Neural progenitor cell (in vitro differentiated cells): ENCODE data around the gene USP35. TPM values are rescaled to one million over a fixed set of nuclear protein-coding genes. Genes with fewer than 3 reads are reported as not detected.

ENCODE experiments used
- DNase-seq: peaks from one replicate; pipeline ENCODE4 v3.0.0-alpha.2; 2016; ENCODE audit warnings: low spot score
- H2AFZ ChIP-seq: fragments of 200-600 bp; sonication (generic); replicated peaks from 2 replicates; pipeline ENCODE4 v1.6.1; 2016; ENCODE audit warnings: antibody characterized with exemption
- H3F3A ChIP-seq: fragments of 200-600 bp; sonication (generic); 2 replicates; pipeline ENCODE4 v1.6.1; 2016; ENCODE audit warnings: antibody characterized with exemption, low read depth
- H3K27ac ChIP-seq: fragments of 200-600 bp; sonication (generic); 2 replicates; pipeline ENCODE4 v1.5.1; 2016; ENCODE audit warnings: mild to moderate bottlenecking
- H3K27me3 ChIP-seq: fragments of 200-600 bp; sonication (generic); 2 replicates; pipeline ENCODE4 v1.6.1; 2016; ENCODE audit warnings: mild to moderate bottlenecking, moderate library complexity
- H3K36me3 ChIP-seq: fragments of 200-600 bp; sonication (generic); 2 replicates; pipeline ENCODE4 v1.5.1; 2016
- H3K4me1 ChIP-seq: fragments of 200-600 bp; sonication (generic); 2 replicates; pipeline ENCODE4 v1.6.1; 2016; ENCODE audit warnings: mixed run types
- H3K4me2 ChIP-seq: fragments of 200-600 bp; sonication (generic); 2 replicates; pipeline ENCODE4 v1.6.1; 2016
- H3K4me3 ChIP-seq: fragments of 200-600 bp; sonication (generic); 2 replicates; pipeline ENCODE4 v1.5.1; 2016
- H3K79me2 ChIP-seq: fragments of 200-600 bp; sonication (generic); 2 replicates; pipeline ENCODE4 v1.6.1; 2016; ENCODE audit warnings: low read depth
- H3K9ac ChIP-seq: fragments of 200-600 bp; sonication (generic); 2 replicates; pipeline ENCODE4 v1.6.1; 2016
- H3K9me3 ChIP-seq: fragments of 200-600 bp; sonication (generic); 2 replicates; pipeline ENCODE4 v1.5.1; 2016; ENCODE audit warnings: low read depth
- H4K20me1 ChIP-seq: fragments of 200-600 bp; sonication (generic); 2 replicates; pipeline ENCODE4 v1.6.1; 2016; ENCODE audit warnings: low read depth
- H3K27ac Mint-ChIP-seq: 3 replicates; pipeline ENCODE4 v1.8.0; 2021; ENCODE audit warnings: mixed read lengths
- H3K27me3 Mint-ChIP-seq: 2 replicates; pipeline ENCODE4 v1.8.0; 2022; ENCODE audit warnings: low read depth, mild to moderate bottlenecking, inconsistent platforms, moderate library complexity, mixed read lengths; ENCODE audit not compliant: insufficient read depth
- H3K36me3 Mint-ChIP-seq: 3 replicates; pipeline ENCODE4 v1.8.0; 2021; ENCODE audit warnings: mixed read lengths
- H3K4me1 Mint-ChIP-seq: 3 replicates; pipeline ENCODE4 v1.8.0; 2021; ENCODE audit warnings: mixed read lengths
- H3K4me3 Mint-ChIP-seq: 3 replicates; pipeline ENCODE4 v1.8.0; 2021; ENCODE audit warnings: mild to moderate bottlenecking, moderate library complexity, mixed read lengths
- H3K9me3 Mint-ChIP-seq: 3 replicates; pipeline ENCODE4 v1.8.0; 2020; ENCODE audit warnings: mixed read lengths
- EZH2 ChIP-seq: fragments of 200-600 bp; sonication (generic); IDR thresholded peaks from 2 replicates; pipeline ENCODE4 v1.6.1; 2017; ENCODE audit warnings: antibody characterized with exemption, mild to moderate bottlenecking, moderate library complexity
- EZH2phosphoT487 ChIP-seq: fragments of 200-600 bp; sonication (generic); IDR thresholded peaks from 2 replicates; pipeline ENCODE4 v1.6.1; 2017; ENCODE audit warnings: antibody characterized with exemption
- total RNA-seq: library from RNA; depleted of rRNA; stranded (reverse); fragments of >200 nt; gene quantifications from 2 replicates; pipeline ENCODE4 v1.2.3, GENCODE V29; 2015; ENCODE audit warnings: low replicate concordance
- TF ChIP-seq, protein P1 (sequence below): fragments of 200-600 bp; sonication (generic); IDR thresholded peaks from 2 replicates; pipeline ENCODE4 v1.5.1; 2017; ENCODE audit warnings: antibody characterized with exemption, mild to moderate bottlenecking

USP35 gene
- total RNA-seq, 1 donor from 2014 or later, result 4.2 TPM

DNA sequence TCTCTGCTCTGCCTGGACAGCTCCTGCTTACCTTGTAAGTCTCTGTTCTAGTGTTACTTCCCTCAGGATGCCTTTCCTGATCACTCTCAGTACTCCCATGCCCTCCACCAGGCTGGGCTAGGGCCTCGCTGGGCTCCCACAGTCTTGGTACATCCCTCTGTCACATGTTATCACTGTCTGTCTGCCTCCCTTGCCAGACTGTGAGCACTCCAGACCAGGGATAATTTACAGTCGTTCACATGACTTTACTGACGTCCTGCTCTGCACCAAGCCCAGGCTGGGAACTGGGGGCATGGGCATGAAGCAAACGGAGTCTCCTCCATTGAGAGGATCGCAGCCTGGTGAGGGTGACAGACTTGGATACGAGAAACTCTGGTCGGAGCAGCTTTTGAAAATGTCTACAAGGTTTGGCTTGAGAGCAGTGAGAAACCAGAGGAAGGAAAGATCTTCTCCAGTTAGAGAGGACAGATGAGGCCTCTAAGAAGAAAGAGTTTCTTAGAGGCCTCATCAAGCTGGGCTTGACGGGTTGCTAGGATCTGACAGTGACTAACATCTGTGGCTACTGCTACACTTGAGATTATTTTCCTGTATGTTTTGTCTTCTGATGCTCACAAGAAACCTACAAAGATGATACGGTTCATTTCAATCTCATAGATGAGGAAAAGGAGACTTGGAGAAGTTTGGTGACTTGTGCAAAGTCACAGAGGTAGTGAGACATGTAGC lies 12.5 kb downstream of the USP35 start:
- DNase-seq, result no peak
- Histone ChIP-seq H4K20me1 (no peaks in the 10 kb centered on the region), H3F3A (no peaks in the 10 kb centered on the region), H2AFZ (no peak overlapping the region), H3K9me3 (no peaks in the 10 kb centered on the region), H3K4me3 (no peak overlapping the region), H3K4me2 (no peak overlapping the region), H3K27ac (no peak overlapping the region), H3K9ac (no peak overlapping the region), H3K4me1 (no peaks in the 10 kb centered on the region), H3K27me3 (no peaks in the 10 kb centered on the region), H3K36me3 (no peaks in the 10 kb centered on the region), H3K79me2 (no peaks in the 10 kb centered on the region)
- TF ChIP-seq, protein P1, sequence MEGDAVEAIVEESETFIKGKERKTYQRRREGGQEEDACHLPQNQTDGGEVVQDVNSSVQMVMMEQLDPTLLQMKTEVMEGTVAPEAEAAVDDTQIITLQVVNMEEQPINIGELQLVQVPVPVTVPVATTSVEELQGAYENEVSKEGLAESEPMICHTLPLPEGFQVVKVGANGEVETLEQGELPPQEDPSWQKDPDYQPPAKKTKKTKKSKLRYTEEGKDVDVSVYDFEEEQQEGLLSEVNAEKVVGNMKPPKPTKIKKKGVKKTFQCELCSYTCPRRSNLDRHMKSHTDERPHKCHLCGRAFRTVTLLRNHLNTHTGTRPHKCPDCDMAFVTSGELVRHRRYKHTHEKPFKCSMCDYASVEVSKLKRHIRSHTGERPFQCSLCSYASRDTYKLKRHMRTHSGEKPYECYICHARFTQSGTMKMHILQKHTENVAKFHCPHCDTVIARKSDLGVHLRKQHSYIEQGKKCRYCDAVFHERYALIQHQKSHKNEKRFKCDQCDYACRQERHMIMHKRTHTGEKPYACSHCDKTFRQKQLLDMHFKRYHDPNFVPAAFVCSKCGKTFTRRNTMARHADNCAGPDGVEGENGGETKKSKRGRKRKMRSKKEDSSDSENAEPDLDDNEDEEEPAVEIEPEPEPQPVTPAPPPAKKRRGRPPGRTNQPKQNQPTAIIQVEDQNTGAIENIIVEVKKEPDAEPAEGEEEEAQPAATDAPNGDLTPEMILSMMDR, result no peak
- no peak for TF ChIP-seq EZH2
- TF ChIP-seq EZH2phosphoT487, result no peak
- H3K4me3 Mint-ChIP-seq, result peak overlapping the region; percentile 24
- H3K27me3 Mint-ChIP-seq, result peaks cover 5% of the 10 kb centered on the region
- H3K27ac Mint-ChIP-seq, result peak overlapping the region; percentile 76
- H3K36me3 Mint-ChIP-seq, result peaks cover 13% of the 10 kb centered on the region
- H3K9me3 Mint-ChIP-seq, result no peaks in the 10 kb centered on the region
- peaks cover 3% of the 10 kb centered on the region for H3K4me1 Mint-ChIP-seq

DNA sequence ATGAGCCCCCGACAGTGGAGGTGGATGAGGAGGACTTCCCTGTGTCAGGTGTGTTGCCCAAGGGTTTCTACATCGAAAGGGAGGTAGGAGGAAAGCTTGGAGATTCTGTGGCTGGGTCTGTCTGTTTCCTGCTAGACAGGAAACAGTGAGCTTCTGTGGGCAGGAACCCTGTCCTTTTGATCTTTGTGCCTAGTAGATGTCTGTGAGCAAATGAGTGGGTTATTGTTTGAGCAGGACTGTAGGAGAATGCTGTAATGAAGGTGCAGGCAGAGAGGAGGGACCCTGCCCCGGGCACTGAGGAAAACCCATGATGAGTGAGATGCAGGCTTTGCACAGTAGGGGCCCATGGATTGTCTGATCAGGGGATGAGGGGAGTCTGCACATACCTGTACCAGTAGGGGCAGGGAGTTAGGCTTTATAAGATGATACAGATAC lies 14.0 kb downstream of the USP35 start:
- Mint-ChIP-seq H3K4me3 (no peak overlapping the region), H3K27ac (no peak overlapping the region), H3K9me3 (no peaks in the 10 kb centered on the region), H3K36me3 (peaks cover 13% of the 10 kb centered on the region), H3K4me1 (no peaks in the 10 kb centered on the region), H3K27me3 (peaks cover 5% of the 10 kb centered on the region)
- H3K79me2 ChIP-seq, result no peaks in the 10 kb centered on the region
- no peaks in the 10 kb centered on the region for H3K27me3 ChIP-seq
- no peaks in the 10 kb centered on the region for H4K20me1 ChIP-seq
- no peak overlapping the region for H3K4me2 ChIP-seq
- H3K27ac ChIP-seq, result no peak overlapping the region
- no peaks in the 10 kb centered on the region for H3K9me3 ChIP-seq
- H2AFZ ChIP-seq, result no peak overlapping the region
- no peaks in the 10 kb centered on the region for H3F3A ChIP-seq
- no peaks in the 10 kb centered on the region for H3K36me3 ChIP-seq
- TF ChIP-seq, protein P1, result no peak
- TF ChIP-seq EZH2, result no peak
- H3K4me3 ChIP-seq, result no peak overlapping the region
- no peaks in the 10 kb centered on the region for H3K4me1 ChIP-seq
- no peak for DNase-seq
- H3K9ac ChIP-seq, result no peak overlapping the region

DNA sequence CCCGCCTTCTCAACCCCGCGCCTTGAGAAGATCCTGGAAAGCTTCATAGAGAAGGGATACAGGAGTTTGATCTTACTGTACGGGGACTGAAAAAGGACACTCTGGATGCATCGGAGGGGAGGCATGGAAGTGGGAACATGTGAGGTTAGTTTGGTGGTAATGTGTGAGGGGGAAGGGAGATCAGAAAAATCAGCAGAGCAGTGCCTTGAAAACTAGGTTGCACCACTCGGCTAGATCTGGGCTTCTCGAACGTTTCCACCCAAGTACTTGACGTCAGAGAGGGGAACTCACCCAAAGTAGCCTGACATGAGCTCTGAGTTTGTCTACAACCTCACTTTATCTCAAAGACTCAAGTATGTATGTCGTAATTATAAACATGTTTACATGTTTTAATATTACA lies 14.5 kb downstream of the USP35 start:
- Histone ChIP-seq H3K79me2 (no peaks in the 10 kb centered on the region), H3K4me1 (no peaks in the 10 kb centered on the region), H3K4me3 (no peak overlapping the region), H3K27ac (no peak overlapping the region), H3K36me3 (no peaks in the 10 kb centered on the region), H3K9ac (no peak overlapping the region), H4K20me1 (no peaks in the 10 kb centered on the region), H3K4me2 (no peak overlapping the region), H2AFZ (no peak overlapping the region), H3F3A (no peaks in the 10 kb centered on the region), H3K9me3 (no peaks in the 10 kb centered on the region), H3K27me3 (no peaks in the 10 kb centered on the region)
- H3K4me1 Mint-ChIP-seq, result no peaks in the 10 kb centered on the region
- no peak overlapping the region for H3K27ac Mint-ChIP-seq
- no peak overlapping the region for H3K4me3 Mint-ChIP-seq
- H3K9me3 Mint-ChIP-seq, result no peaks in the 10 kb centered on the region
- H3K36me3 Mint-ChIP-seq, result peaks cover 15% of the 10 kb centered on the region
- H3K27me3 Mint-ChIP-seq, result peaks cover 5% of the 10 kb centered on the region
- no peak for DNase-seq
- TF ChIP-seq EZH2 (no peak), EZH2phosphoT487 (no peak)
- TF ChIP-seq, protein P1, result no peak
